ENCODE results near the gene ECT2L.

DNA sequence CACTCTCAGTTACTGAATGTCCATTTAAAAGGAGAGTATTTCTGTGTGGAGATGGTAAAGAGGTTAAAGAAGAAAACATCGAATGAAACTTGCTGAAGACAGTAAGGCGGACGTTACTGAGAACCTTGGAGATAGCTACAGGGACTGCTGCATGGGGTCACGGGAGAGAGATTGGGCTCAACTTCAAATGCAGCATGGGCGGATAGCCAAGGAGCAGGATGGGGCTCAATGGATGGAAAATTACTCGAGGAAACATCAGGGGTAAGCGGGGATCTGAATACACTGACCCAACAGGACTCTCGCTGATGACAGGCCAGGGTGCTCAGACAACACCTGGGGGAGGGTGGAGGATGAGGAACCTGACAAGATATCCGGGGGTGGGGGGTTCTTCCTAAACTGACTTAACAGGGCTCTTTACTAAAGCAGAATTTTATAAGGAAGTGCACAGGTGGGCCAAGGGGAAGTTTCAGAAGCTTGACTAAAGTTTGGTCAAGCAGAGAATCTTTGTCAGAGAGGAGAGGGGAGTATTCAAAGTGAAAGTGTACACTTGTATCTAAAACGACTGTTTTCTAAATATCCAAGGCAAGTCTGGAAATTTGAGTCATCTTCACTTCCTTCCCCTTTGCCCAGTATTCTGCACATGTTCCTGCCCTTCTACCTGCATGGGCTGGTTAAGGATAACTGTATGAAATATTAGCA is 22.8 kb downstream of the ECT2L start:
- TF ChIP-seq POLR2A (IDR thresholded peaks at IDR 0.05; ENCODE audit: low read depth) (no peak), POLR2AphosphoS5 (IDR thresholded peaks at IDR 0.05) (no peak), CTCF (IDR thresholded peaks at IDR 0.05) (no peak)

Measured in esophagus muscularis mucosa (tissue), 3 donors.